ENCODE measurements around the gene C1QTNF2.

The C1QTNF2 gene

GRCh38 chr5:160397492-160397891 lies 27.1 kb upstream of the C1QTNF2 start:
- no peak for TF ChIP-seq CTCF (IDR thresholded peaks at IDR 0.05; ENCODE audit: low read depth, low read length)
- no peak overlapping the region for H3K4me3 ChIP-seq (ENCODE audit: low read depth, low read length)

DNA sequence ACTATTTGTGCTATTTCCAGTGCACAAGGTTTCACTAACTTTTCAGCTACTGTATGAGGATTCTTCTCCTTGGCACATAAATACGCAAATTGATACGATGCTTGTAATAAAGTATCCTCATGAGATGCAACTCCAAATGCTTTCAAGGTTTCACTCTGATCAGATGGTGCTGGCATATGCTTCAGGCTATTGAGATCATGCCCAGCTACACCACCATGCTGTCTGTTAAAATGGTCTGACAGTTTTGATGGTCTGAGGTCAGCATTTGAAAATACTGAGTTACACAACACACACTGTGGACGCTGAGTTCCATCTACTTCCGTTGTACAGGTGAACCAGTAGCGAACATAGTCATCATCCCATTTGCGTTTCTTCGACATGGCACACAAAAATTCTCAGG lies 24.7 kb upstream of the C1QTNF2 start:
- TF ChIP-seq CTCF (IDR thresholded peaks at IDR 0.05; ENCODE audit: low read depth, low read length): no peak
- H3K4me3 ChIP-seq (ENCODE audit: low read depth, low read length): no peak overlapping the region

DNA sequence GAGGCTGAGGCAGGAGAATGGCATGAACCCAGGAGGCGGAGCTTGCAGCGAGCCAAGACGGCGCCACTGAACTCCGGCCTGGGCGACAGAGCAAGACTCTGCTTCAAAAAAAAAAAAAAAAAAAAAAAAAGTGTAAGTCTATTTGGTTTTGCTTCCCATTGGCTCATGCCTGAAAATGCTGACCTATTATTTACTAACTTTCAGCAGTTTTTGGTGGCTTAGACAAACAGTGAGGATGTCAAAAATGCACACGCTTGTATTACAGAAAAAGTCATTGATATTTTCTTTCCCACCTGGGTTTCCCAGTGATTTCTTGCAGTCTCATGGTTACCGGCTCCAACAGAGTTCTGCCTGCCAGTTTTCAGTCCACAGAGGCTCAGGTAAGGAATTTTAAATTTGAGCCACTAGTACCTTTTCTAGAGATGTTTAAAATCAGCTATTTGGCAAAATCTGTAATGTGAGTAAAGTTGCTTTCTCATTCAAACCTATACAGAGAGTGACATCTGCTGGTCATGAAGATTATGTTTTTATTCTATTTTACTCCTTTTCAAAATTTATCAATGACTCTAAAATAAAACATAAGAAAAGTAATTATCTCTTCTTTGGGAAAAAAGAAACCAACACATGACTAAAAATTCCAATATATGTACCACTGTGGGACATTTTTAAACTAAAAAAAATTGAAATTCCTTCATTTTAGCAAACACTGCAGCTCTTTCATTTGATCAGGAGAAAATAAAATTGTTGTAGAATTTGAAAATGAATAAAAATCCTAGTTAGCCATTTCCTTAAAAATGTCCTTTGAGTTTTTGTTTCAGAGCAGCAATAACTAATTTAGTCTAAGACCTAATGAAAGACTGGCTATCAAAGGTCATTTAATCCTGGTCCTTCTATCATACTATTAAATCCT lies 20.6 kb upstream of the C1QTNF2 start:
- TF ChIP-seq CTCF (IDR thresholded peaks at IDR 0.05; ENCODE audit: low read depth, low read length): no peak
- H3K4me3 ChIP-seq (ENCODE audit: low read depth, low read length): no peak overlapping the region

GRCh38 chr5:160387445-160387844 lies 17.0 kb upstream of the C1QTNF2 start:
- H3K4me3 ChIP-seq (ENCODE audit: low read depth, low read length): no peak overlapping the region
- no peak for TF ChIP-seq CTCF (IDR thresholded peaks at IDR 0.05; ENCODE audit: low read depth, low read length)

- TF ChIP-seq CTCF (IDR thresholded peaks at IDR 0.05; ENCODE audit: low read depth, low read length): no peak
- H3K4me3 ChIP-seq (ENCODE audit: low read depth, low read length): no peak overlapping the region
Measured at GRCh38 chr5:160385496-160385895, 15.1 kb upstream of the C1QTNF2 start.

DNA sequence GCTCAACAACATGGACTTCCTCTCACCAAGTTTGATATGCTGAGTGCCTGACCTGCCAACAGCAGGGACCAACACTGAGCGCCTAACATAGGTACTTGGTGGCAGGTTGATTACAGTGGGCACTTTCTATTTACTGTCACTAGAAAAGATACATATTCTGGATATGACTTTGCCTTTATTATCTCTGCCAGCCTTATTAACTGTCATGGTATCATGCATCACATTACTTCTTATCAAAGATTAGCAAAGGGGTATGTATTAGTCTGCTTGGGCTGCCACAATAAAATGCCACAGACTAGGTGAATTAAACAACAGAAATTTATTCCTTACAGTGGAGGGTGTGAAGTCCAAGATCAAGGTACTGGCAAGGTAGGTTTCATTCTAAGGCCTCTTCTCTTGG lies 14.3 kb upstream of the C1QTNF2 start:
- TF ChIP-seq CTCF (IDR thresholded peaks at IDR 0.05; ENCODE audit: low read depth, low read length): no peak
- no peak overlapping the region for H3K4me3 ChIP-seq (ENCODE audit: low read depth, low read length)

DNA sequence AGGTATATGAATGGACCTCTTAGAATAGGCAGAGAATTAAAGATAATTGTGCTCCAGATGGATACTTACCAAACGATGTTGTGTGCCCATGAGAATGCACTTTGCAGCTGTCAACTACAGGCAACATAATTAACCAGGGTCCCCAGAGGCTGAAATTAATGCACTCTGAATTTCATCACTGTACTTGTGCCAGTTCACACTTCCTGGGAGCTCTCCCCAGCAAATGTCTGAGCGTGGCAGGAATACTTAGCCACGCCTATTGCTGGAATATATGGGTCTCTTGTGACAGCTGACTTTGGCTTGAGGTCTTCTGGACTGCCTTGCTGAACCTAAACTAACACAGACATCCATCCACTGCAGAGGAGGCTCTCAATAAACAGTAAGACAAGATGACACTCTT lies 11.9 kb upstream of the C1QTNF2 start:
- TF ChIP-seq CTCF (IDR thresholded peaks at IDR 0.05; ENCODE audit: low read depth, low read length): no peak
- no peak overlapping the region for H3K4me3 ChIP-seq (ENCODE audit: low read depth, low read length)

Measured in WI38 (cell line).